Spleen (tissue), 7 donors: ENCODE measurements around the gene TCF3.

Experiments
- CTCF ChIP-seq, 11 experiments: fragments of 200-600 bp in 7 of 11; fragments of 450-650 bp in 4 of 11; sonication (generic) in 4 of 11; IDR thresholded peaks in 8 of 11; conservative IDR thresholded peaks in 3 of 11; 1 replicate in 7 of 11; 2 replicates in 4 of 11; pipeline versions ENCODE4 v1.4.0 to v1.8.0; 2016 to 2021; ENCODE audit warnings: antibody characterized with exemption in 11 of 11, inconsistent platforms in 4 of 11, mild to moderate bottlenecking in 1 of 11
- POLR2A ChIP-seq, 3 donors: fragments of 450-650 bp; IDR thresholded peaks; one replicate each; pipeline ENCODE4 v1.5.1; 2017; ENCODE audit warnings: antibody characterized with exemption in 3 of 3, mild to moderate bottlenecking in 1 of 3
- POLR2AphosphoS5 ChIP-seq, 3 donors: sonication (generic); formaldehyde crosslinking; IDR thresholded peaks; one replicate each; pipeline ENCODE4 v1.5.1; 2017; ENCODE audit warnings: antibody characterized with exemption in 3 of 3
- donor health status: DM: no; HTN: no; CAD: no; lungs with moderate emphysema.
- donor health status: DM: no; HTN: no; CAD: no.
- donor health status: DM: no; HTN: no; CAD: no.

GRCh38 chr19:1619094-1619439, 33.3 kb downstream of the TCF3 start:
- TF ChIP-seq POLR2A (IDR thresholded peaks at IDR 0.05), result no peak
- TF ChIP-seq CTCF (IDR thresholded peaks at IDR 0.05 in 8 of 11, conservative IDR thresholded peaks at IDR 0.05 in 3 of 11), result no peak
- TF ChIP-seq POLR2AphosphoS5 (IDR thresholded peaks at IDR 0.05), result no peak
